ENCODE measurements around the gene ANGPTL4.

The ANGPTL4 gene

GRCh38 chr19:8421484-8422461 is 57.8 kb downstream of the ANGPTL4 start:
- DNase-seq: no peak

- no peak for DNase-seq
These were observed 59.9 kb downstream of the ANGPTL4 start for GRCh38 chr19:8423817-8424223.

Measured in activated gamma-delta T cell (primary cell).